Type B pancreatic cell (in vitro differentiated cells): ENCODE results near the gene CDH2. TPM values are rescaled to one million over a fixed set of nuclear protein-coding genes. Genes with fewer than 3 reads are reported as not detected.

ENCODE experiments used
- DNase-seq: peaks from one replicate; pipeline ENCODE4 v3.0.0; 2021; ENCODE audit warnings: mixed read lengths; ENCODE audit not compliant: unreplicated experiment; ENCODE audit errors: extremely low spot score
- H3K27ac Mint-ChIP-seq: 2 replicates; pipeline ENCODE4 v1.8.0; 2021; ENCODE audit warnings: mild to moderate bottlenecking, mixed read lengths
- H3K27me3 Mint-ChIP-seq: 2 replicates; pipeline ENCODE4 v1.8.0; 2021; ENCODE audit warnings: mixed read lengths
- H3K36me3 Mint-ChIP-seq: 2 replicates; pipeline ENCODE4 v1.8.0; 2021; ENCODE audit warnings: mixed read lengths
- H3K4me1 Mint-ChIP-seq: one replicate; pipeline ENCODE4 v1.8.0; 2021; ENCODE audit warnings: mixed read lengths; ENCODE audit not compliant: unreplicated experiment
- H3K4me3 Mint-ChIP-seq: 2 replicates; pipeline ENCODE4 v1.8.0; 2021; ENCODE audit warnings: mild to moderate bottlenecking, mixed read lengths
- H3K9me3 Mint-ChIP-seq: 2 replicates; pipeline ENCODE4 v1.8.0; 2021; ENCODE audit warnings: mixed read lengths
- CTCF ChIP-seq: fragments of 200-600 bp; sonication (generic); conservative IDR thresholded peaks from 2 replicates; pipeline ENCODE4 v1.5.0; 2021; ENCODE audit warnings: antibody characterized with exemption, mild to moderate bottlenecking
- total RNA-seq: library from RNA; stranded (reverse); gene quantifications from 2 replicates; pipeline ENCODE4 v1.2.1, GENCODE V29; 2021; ENCODE audit warnings: low replicate concordance

CDH2 gene
- total RNA-seq, 1 donor from 2014 or later, result 145 TPM

GRCh38 chr18:28158083-28158581 lies 18.8 kb downstream of the CDH2 start:
- no peak overlapping the region for H3K27ac Mint-ChIP-seq
- H3K27me3 Mint-ChIP-seq, result no peaks in the 10 kb centered on the region
- no peaks in the 10 kb centered on the region for H3K36me3 Mint-ChIP-seq
- no peak for DNase-seq
- H3K4me1 Mint-ChIP-seq, result peaks cover 37% of the 10 kb centered on the region
- H3K9me3 Mint-ChIP-seq, result no peaks in the 10 kb centered on the region
- no peak overlapping the region for H3K4me3 Mint-ChIP-seq
- no peak for TF ChIP-seq CTCF

GRCh38 chr18:28153485-28154065 lies 23.4 kb downstream of the CDH2 start:
- no peak for TF ChIP-seq CTCF
- no peaks in the 10 kb centered on the region for H3K9me3 Mint-ChIP-seq
- H3K27me3 Mint-ChIP-seq, result no peaks in the 10 kb centered on the region
- H3K4me1 Mint-ChIP-seq, result peaks cover 49% of the 10 kb centered on the region
- H3K4me3 Mint-ChIP-seq, result no peak overlapping the region
- no peak overlapping the region for H3K27ac Mint-ChIP-seq
- no peak for DNase-seq
- H3K36me3 Mint-ChIP-seq, result no peaks in the 10 kb centered on the region

GRCh38 chr18:28152754-28153153 lies 24.2 kb downstream of the CDH2 start:
- Mint-ChIP-seq H3K27me3 (no peaks in the 10 kb centered on the region), H3K27ac (peak overlapping the region; percentile 15), H3K4me1 (peaks cover 41% of the 10 kb centered on the region), H3K36me3 (no peaks in the 10 kb centered on the region), H3K9me3 (no peaks in the 10 kb centered on the region), H3K4me3 (no peak overlapping the region)
- DNase-seq, result no peak
- TF ChIP-seq CTCF, result no peak

- Mint-ChIP-seq H3K4me3 (no peak overlapping the region), H3K4me1 (peaks cover 41% of the 10 kb centered on the region), H3K36me3 (no peaks in the 10 kb centered on the region), H3K9me3 (no peaks in the 10 kb centered on the region), H3K27ac (peak overlapping the region; percentile 15), H3K27me3 (no peaks in the 10 kb centered on the region)
- no peak for DNase-seq
- no peak for TF ChIP-seq CTCF
These were observed 24.6 kb downstream of the CDH2 start for GRCh38 chr18:28152354-28152753.

- H3K4me3 Mint-ChIP-seq, result no peak overlapping the region
- H3K27ac Mint-ChIP-seq, result no peak overlapping the region
These were observed 25.5 kb downstream of the CDH2 start for GRCh38 chr18:28151434-28151833.

More at GRCh38 chr18:28151434-28151833, 25.5 kb downstream of the CDH2 start:
- peaks cover 41% of the 10 kb centered on the region for H3K4me1 Mint-ChIP-seq
- H3K9me3 Mint-ChIP-seq, result no peaks in the 10 kb centered on the region
- H3K36me3 Mint-ChIP-seq, result no peaks in the 10 kb centered on the region
- no peak for DNase-seq
- TF ChIP-seq CTCF, result no peak
- no peaks in the 10 kb centered on the region for H3K27me3 Mint-ChIP-seq
